Esophagus muscularis mucosa (tissue), 4 donors: ENCODE data around the gene KCNJ10. TPM values are rescaled to one million over a fixed set of nuclear protein-coding genes. Genes with fewer than 3 reads are reported as not detected.
A peak's percentile ranks its signal among the peaks of the same experiment; 100 is the strongest.

ENCODE experiments used
- DNase-seq: peaks from one replicate; pipeline ENCODE4 v3.0.0-alpha.2; 2017; ENCODE audit errors: extremely low spot score
- H3K27ac ChIP-seq, 4 donors: fragments of 200-600 bp; sonication (generic); replicated peaks in 1 of 4; 1 replicate in 3 of 4; 2 replicates in 1 of 4; pipeline ENCODE4 v1.5.1; 2016 to 2019; ENCODE audit warnings: mild to moderate bottlenecking in 1 of 4
- H3K27me3 ChIP-seq, 4 donors: fragments of 200-600 bp; sonication (generic); one replicate each; pipeline versions ENCODE4 v1.5.1 to v1.6.0; 2016 to 2019
- H3K36me3 ChIP-seq, 4 donors: fragments of 200-600 bp; sonication (generic); one replicate each; pipeline ENCODE4 v1.5.1; 2016 to 2019
- H3K4me1 ChIP-seq, 4 donors: fragments of 200-600 bp; sonication (generic); one replicate each; pipeline ENCODE4 v1.5.1; 2016 to 2019
- H3K4me3 ChIP-seq, 4 donors: fragments of 200-600 bp; sonication (generic); 1 replicate in 2 of 4; 2 replicates in 2 of 4; pipeline ENCODE4 v1.5.1; 2016 to 2019; ENCODE audit warnings: mild to moderate bottlenecking in 4 of 4, moderate library complexity in 1 of 4
- H3K9me3 ChIP-seq, 4 donors: fragments of 200-600 bp; sonication (generic); 1 replicate in 3 of 4; 2 replicates in 1 of 4; pipeline ENCODE4 v1.5.1; 2016 to 2019
- CTCF ChIP-seq, 3 experiments: fragments of 200-600 bp in 2 of 3; fragments of 450-650 bp in 1 of 3; sonication (generic) in 2 of 3; IDR thresholded peaks; one replicate each; pipeline ENCODE4 v1.5.1; 2017 to 2019; ENCODE audit warnings: antibody characterized with exemption in 3 of 3, mild to moderate bottlenecking in 2 of 3, moderate library complexity in 1 of 3
- EP300 ChIP-seq: sonication (generic); formaldehyde crosslinking; IDR thresholded peaks from one replicate; pipeline ENCODE4 v1.6.1; 2017; ENCODE audit warnings: antibody characterized with exemption
- POLR2A ChIP-seq: fragments of 450-650 bp; IDR thresholded peaks from one replicate; pipeline ENCODE4 v1.6.1; 2017; ENCODE audit warnings: antibody characterized with exemption, moderate library complexity, mild to moderate bottlenecking, low read depth
- POLR2AphosphoS5 ChIP-seq, 2 donors: sonication (generic); formaldehyde crosslinking; IDR thresholded peaks; one replicate each; pipeline ENCODE4 v1.6.1; 2017; ENCODE audit warnings: antibody characterized with exemption in 2 of 2
- WGBS: methylation state at CpG from one replicate; pipeline ENCODE4 v1.1.5; 2018; 5-methylcytosine and 5-hydroxymethylcytosine counted together
- intact Hi-C: fragments of 100-400 bp; cut with DNase I; formaldehyde crosslinking; loops from one replicate; pipeline ENCODE4 v1.15.1; 2023
- total RNA-seq, 4 donors: library from RNA; depleted of rRNA; stranded (reverse); fragments of >200 nt; gene quantifications; one replicate each; pipeline versions ENCODE4 v1.1.0 to v1.2.1, GENCODE V29; 2016

The KCNJ10 gene
- total RNA-seq, 4 donors from 2014 or later = 0.06 TPM; not detected in 3

DNA sequence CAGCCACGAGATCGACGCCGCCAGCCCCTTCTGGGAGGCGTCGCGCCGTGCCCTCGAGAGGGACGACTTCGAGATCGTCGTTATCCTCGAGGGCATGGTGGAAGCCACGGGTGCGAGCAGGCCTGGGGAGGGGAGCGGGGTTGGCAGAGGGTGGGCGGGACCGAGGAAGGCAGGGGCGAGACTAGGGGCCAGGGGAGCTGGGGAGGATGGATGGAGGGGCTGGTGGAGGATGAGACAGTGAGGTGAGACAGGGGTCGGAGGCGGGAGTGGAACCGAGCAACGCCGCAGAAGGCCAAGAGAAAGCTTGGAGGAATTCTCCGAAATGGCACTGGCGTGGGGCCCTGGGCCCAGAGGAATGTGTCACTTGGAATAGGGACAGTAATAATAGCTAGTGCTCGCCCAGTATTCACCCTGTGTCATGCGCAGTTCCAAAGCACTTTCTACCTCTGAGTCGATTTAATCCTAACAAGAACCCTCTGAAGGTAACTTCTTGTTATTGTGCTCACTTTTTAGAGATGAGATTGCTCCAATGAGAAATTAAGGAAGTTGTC, 14.9 kb upstream of the KCNJ10 start:
- intact Hi-C loops = loop anchor here (10.0 kb wide), 1 partner anchor 290 kb away; no protein-coding TSS in a partner anchor
- DNase-seq = no peak
- TF ChIP-seq POLR2A (no peak), EP300 (no peak), CTCF (IDR thresholded peaks at IDR 0.05) (no peak), POLR2AphosphoS5 (IDR thresholded peaks at IDR 0.05) (no peak)
- H3K4me3 ChIP-seq = no peak overlapping the region
- H3K27ac ChIP-seq = no peak overlapping the region
- peaks cover 0 to 48% (median 27%) of the 10 kb centered on the region in 4 donors for H3K27me3 ChIP-seq
- H3K9me3 ChIP-seq = no peaks in the 10 kb centered on the region
- WGBS = 82% methylated on average over 30 of the region's 30 CpGs
- peaks cover 7 to 22% (median 15%) of the 10 kb centered on the region in 4 donors for H3K4me1 ChIP-seq
- peaks cover 0 to 21% (median 13%) of the 10 kb centered on the region in 4 donors for H3K36me3 ChIP-seq

DNA sequence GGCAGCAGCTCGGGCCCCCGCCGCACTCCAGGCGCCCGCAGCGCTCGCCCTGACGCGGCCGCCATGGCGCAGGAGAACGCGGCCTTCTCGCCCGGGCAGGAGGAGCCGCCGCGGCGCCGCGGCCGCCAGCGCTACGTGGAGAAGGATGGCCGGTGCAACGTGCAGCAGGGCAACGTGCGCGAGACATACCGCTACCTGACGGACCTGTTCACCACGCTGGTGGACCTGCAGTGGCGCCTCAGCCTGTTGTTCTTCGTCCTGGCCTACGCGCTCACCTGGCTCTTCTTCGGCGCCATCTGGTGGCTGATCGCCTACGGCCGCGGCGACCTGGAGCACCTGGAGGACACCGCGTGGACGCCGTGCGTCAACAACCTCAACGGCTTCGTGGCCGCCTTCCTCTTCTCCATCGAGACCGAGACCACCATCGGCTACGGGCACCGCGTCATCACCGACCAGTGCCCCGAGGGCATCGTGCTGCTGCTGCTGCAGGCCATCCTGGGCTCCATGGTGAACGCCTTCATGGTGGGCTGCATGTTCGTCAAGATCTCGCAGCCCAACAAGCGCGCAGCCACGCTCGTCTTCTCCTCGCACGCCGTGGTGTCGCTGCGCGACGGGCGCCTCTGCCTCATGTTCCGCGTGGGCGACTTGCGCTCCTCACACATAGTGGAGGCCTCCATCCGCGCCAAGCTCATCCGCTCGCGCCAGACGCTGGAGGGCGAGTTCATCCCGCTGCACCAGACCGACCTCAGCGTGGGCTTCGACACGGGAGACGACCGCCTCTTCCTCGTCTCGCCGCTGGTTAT, 14.2 kb upstream of the KCNJ10 start:
- Histone ChIP-seq H3K9me3 (no peaks in the 10 kb centered on the region), H3K4me1 (peaks cover 7 to 22% (median 15%) of the 10 kb centered on the region in 4 donors), H3K27ac (no peak overlapping the region), H3K4me3 (peak overlapping the region; percentile 42 to 62 (median 51)), H3K36me3 (peaks cover 0 to 16% (median 7%) of the 10 kb centered on the region in 4 donors), H3K27me3 (peaks cover 0 to 55% (median 30%) of the 10 kb centered on the region in 4 donors)
- 54% methylated on average over 35 of the region's 96 CpGs for WGBS
- TF ChIP-seq CTCF (IDR thresholded peaks at IDR 0.05) = peak; percentile 52 to 69 (median 69)
- TF ChIP-seq POLR2AphosphoS5 (IDR thresholded peaks at IDR 0.05) = peak in 1 of 2 donors; percentile 28
- no peak for TF ChIP-seq POLR2A
- no peak for TF ChIP-seq EP300
- intact Hi-C loops = loop anchor here (2.0 to 10.0 kb wide), 2 partner anchors 37 to 291 kb away; no protein-coding TSS in a partner anchor
- DNase-seq = no peak

GRCh38 chr1:160082926-160083325, 13.0 kb upstream of the KCNJ10 start:
- peaks cover 0 to 67% (median 32%) of the 10 kb centered on the region in 4 donors for H3K27me3 ChIP-seq
- TF ChIP-seq CTCF (IDR thresholded peaks at IDR 0.05) (no peak), EP300 (no peak), POLR2A (no peak), POLR2AphosphoS5 (IDR thresholded peaks at IDR 0.05) (no peak)
- no peak overlapping the region for H3K27ac ChIP-seq
- DNase-seq = no peak
- WGBS = 66% methylated on average over 3 of the region's 3 CpGs
- intact Hi-C loops = loop anchor here (2.0 to 10.0 kb wide), 2 partner anchors 36 to 292 kb away; no protein-coding TSS in a partner anchor
- no peaks in the 10 kb centered on the region for H3K9me3 ChIP-seq
- H3K4me1 ChIP-seq = peaks cover 7 to 22% (median 15%) of the 10 kb centered on the region in 4 donors
- peaks cover 0 to 8% (median 2%) of the 10 kb centered on the region in 4 donors for H3K36me3 ChIP-seq
- H3K4me3 ChIP-seq = no peak overlapping the region

- H3K27me3 ChIP-seq = peaks cover 0 to 67% (median 32%) of the 10 kb centered on the region in 4 donors
- H3K4me1 ChIP-seq = peaks cover 7 to 22% (median 15%) of the 10 kb centered on the region in 4 donors
- H3K4me3 ChIP-seq = no peak overlapping the region
- no peak for DNase-seq
- H3K27ac ChIP-seq = no peak overlapping the region
- TF ChIP-seq CTCF (IDR thresholded peaks at IDR 0.05) = no peak
- no peak for TF ChIP-seq POLR2A
- no peak for TF ChIP-seq EP300
- TF ChIP-seq POLR2AphosphoS5 (IDR thresholded peaks at IDR 0.05) = no peak
- H3K9me3 ChIP-seq = no peaks in the 10 kb centered on the region
- WGBS = 29% methylated on average over 2 of the region's 2 CpGs
- peaks cover 0 to 6% (median 0%) of the 10 kb centered on the region in 4 donors for H3K36me3 ChIP-seq
- intact Hi-C loops = loop anchor here (2.0 to 10.0 kb wide), 2 partner anchors 36 to 292 kb away; no protein-coding TSS in a partner anchor
These were observed 12.5 kb upstream of the KCNJ10 start for GRCh38 chr1:160082487-160082886.
